ENCODE results near the gene IL34.

The IL34 gene

GRCh38 chr16:70700101-70701020, 54.0 kb downstream of the IL34 start:
- Histone ChIP-seq H3K27me3 (no peaks in the 10 kb centered on the region), H3K27ac (peak overlapping the region; percentile 25), H3K9me3 (no peaks in the 10 kb centered on the region), H3K36me3 (peaks cover 9% of the 10 kb centered on the region), H3K4me1 (ENCODE audit: control insufficient read depth in 1 of 2, insufficient read depth in 1 of 2, low read depth in 1 of 2, low read length in 1 of 2) (peaks cover 40 to 46% of the 10 kb centered on the region in 2 experiments), H3K4me3 (ENCODE audit: low read depth in 1 of 2, low read length in 1 of 2) (peak overlapping the region in 1 of 2 experiments; percentile 23)
- TF ChIP-seq CTCF (IDR thresholded peaks at IDR 0.05) = no peak

GRCh38 chr16:70701036-70701435, 54.7 kb downstream of the IL34 start:
- Histone ChIP-seq H3K27ac (no peak overlapping the region), H3K36me3 (peaks cover 9% of the 10 kb centered on the region), H3K4me1 (ENCODE audit: control insufficient read depth in 1 of 2, insufficient read depth in 1 of 2, low read depth in 1 of 2, low read length in 1 of 2) (peaks cover 37 to 42% of the 10 kb centered on the region in 2 experiments), H3K27me3 (no peaks in the 10 kb centered on the region), H3K4me3 (ENCODE audit: low read depth in 1 of 2, low read length in 1 of 2) (no peak overlapping the region), H3K9me3 (no peaks in the 10 kb centered on the region)
- no peak for TF ChIP-seq CTCF (IDR thresholded peaks at IDR 0.05)

GRCh38 chr16:70701596-70701995, 55.2 kb downstream of the IL34 start:
- H3K36me3 ChIP-seq = peaks cover 9% of the 10 kb centered on the region
- no peaks in the 10 kb centered on the region for H3K9me3 ChIP-seq
- H3K4me3 ChIP-seq (ENCODE audit: low read depth in 1 of 2, low read length in 1 of 2) = no peak overlapping the region
- H3K4me1 ChIP-seq (ENCODE audit: control insufficient read depth in 1 of 2, insufficient read depth in 1 of 2, low read depth in 1 of 2, low read length in 1 of 2) = peaks cover 33 to 36% of the 10 kb centered on the region in 2 experiments
- no peak overlapping the region for H3K27ac ChIP-seq
- H3K27me3 ChIP-seq = no peaks in the 10 kb centered on the region
- TF ChIP-seq CTCF (IDR thresholded peaks at IDR 0.05) = no peak

GRCh38 chr16:70701998-70702397, 55.6 kb downstream of the IL34 start:
- no peak for TF ChIP-seq CTCF (IDR thresholded peaks at IDR 0.05)
- Histone ChIP-seq H3K36me3 (peaks cover 9% of the 10 kb centered on the region), H3K4me3 (ENCODE audit: low read depth in 1 of 2, low read length in 1 of 2) (no peak overlapping the region), H3K4me1 (ENCODE audit: control insufficient read depth in 1 of 2, insufficient read depth in 1 of 2, low read depth in 1 of 2, low read length in 1 of 2) (peaks cover 29 to 32% of the 10 kb centered on the region in 2 experiments), H3K9me3 (no peaks in the 10 kb centered on the region), H3K27me3 (no peaks in the 10 kb centered on the region), H3K27ac (no peak overlapping the region)

GRCh38 chr16:70702624-70703023, 56.3 kb downstream of the IL34 start:
- H3K9me3 ChIP-seq = no peaks in the 10 kb centered on the region
- no peak for TF ChIP-seq CTCF (IDR thresholded peaks at IDR 0.05)
- no peaks in the 10 kb centered on the region for H3K27me3 ChIP-seq
- peaks cover 23 to 26% of the 10 kb centered on the region in 2 experiments for H3K4me1 ChIP-seq (ENCODE audit: control insufficient read depth in 1 of 2, insufficient read depth in 1 of 2, low read depth in 1 of 2, low read length in 1 of 2)
- H3K36me3 ChIP-seq = peaks cover 9% of the 10 kb centered on the region
- no peak overlapping the region for H3K27ac ChIP-seq
- H3K4me3 ChIP-seq (ENCODE audit: low read depth in 1 of 2, low read length in 1 of 2) = no peak overlapping the region
